GM21423 (cell line): ENCODE measurements around the gene PRAMEF11.
"Not testable (repeated sequence)": the region's sequence is repeated elsewhere in the genome, so short reads cannot be mapped to it uniquely, and the experiment has no call there.

ENCODE experiments used
- ATAC-seq: cut with Tn5 transposase; IDR thresholded peaks from one replicate; pipeline ENCODE4 v1.9.1; 2021; ENCODE audit warnings: mild to moderate bottlenecking, moderate library complexity; ENCODE audit not compliant: unreplicated experiment

PRAMEF11 gene

DNA sequence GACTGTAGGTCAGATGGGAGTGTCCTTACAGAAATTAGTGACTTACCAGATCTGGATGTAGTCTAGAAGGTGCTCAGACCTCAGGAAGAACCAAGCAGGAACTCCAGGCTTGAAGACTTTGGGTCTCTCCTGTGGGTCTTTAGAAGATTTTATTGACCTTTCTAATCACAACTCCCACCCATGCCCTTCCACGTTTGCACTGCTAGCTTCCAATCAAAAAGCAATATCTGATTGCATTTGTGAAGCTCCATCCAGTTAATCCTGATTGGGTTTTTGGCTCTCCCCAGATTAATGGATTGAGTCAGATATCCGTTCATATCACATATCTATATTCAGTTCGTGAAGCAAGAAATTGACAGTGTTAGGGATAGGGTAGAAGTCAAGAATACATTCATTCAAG lies at the start of gene PRAMEF11:
TSS of gene PRAMEF11 (minus strand) at position 101 of the 400 bp plus-strand sequence. CDS start 2,621 bp downstream, outside the sequence.
- ATAC-seq = not testable (repeated sequence)

DNA sequence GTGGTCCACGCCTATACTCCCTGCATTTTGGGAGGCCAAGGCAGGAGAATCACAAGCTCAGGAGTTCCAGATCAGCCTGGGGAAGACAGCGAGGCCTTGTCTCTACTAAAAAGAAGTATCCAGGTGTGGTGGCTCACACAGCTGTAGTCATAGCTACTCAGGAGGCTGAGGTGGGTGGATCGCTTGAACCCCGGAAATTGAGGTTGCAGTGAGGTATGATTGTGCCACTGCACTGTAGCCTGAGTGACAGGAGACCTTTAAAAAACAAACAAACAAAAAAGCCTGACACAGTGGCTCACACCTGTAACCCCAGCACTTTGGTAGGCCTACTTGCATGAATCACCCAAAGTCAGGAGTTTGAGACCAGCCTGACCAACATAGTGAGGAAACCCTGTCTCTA lies 47.2 kb upstream of the PRAMEF11 start:
- ATAC-seq = not testable (repeated sequence)

DNA sequence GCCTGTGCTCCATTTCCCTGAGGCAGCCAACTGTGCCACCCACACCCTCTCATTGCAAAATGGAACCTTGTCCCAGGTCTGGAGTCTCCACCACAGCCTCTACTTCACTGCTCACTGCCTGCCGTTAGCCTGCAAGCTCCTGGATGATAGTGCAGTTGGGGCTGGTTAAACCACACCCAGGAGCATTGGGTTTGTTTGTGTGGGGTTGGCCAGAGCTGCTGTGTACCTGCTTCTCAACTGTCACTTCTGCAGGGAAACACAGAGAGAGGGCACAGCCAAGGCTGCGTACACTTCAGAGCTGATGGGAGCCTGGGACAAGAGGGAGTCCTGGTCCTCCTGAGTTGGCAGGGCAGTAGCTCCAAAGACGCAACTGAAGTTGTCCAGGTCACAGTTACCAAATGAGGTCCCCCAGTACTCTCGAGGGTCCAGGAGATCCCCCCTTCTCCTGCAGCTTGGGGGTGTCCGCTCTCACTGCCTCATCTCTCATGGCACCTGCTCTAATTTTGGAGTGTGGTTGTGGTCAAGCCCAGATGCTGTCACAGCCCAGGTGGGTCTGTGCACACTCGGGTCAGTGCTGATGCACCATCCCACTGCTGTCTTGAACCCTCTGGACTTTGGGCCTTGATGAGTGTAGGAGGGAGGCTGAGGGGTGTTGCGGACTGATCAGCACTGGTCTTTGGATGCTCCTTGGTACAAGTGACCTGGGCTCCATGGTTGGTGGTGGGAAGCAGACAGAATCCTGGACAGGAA lies 32.1 kb upstream of the PRAMEF11 start:
- not testable (repeated sequence) for ATAC-seq

- not testable (repeated sequence) for ATAC-seq
These were observed 25.6 kb upstream of the PRAMEF11 start, which contains the start of gene PRAMEF2 for GRCh38 chr1:12856786-12857185. TSS of gene PRAMEF2 (plus strand) at chr1:12857086. CDS start at chr1:12859010, 1,924 bp downstream.

DNA sequence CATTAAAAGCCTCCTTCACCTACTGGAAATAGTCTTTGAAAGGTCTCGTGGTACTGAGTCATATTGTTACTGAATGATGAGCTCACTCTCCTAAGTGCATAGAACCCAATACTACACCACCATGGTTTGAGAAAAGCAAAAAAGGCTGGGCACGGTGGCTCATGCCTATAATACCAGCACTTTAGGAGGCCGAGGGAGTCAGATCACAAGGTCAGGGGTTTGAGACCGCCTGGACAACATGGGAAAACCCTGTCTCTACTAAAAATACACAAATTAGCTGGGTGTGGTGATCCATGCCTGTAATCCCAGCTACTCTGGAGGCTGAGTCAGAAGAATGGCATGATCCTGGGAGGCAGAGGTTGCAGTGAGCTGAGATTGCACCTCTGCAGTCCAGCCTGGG lies 20.6 kb upstream of the PRAMEF11 start:
- ATAC-seq = no peak

DNA sequence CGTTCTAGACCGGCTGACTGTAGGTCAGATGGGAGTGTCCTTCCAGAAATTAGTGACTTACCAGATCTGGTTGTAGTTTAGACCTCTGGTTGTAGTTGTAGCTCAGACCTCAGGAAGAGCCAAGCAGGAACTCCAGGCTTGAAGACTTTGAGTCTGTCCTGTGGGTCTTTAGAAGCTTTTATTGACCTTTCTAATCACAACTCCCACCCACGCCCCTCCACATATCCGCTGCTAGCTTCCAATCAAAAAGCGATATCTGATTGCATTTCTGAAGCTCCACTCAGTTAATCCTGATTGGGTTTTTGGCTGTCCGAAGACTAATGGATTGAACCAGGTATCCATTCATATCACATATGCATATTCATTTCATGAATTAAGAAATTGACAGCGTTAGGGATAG lies 17.4 kb upstream of the PRAMEF11 start, which contains the start of gene HNRNPCL1:
TSS of gene HNRNPCL1 (minus strand) at position 101 of the 400 bp plus-strand sequence. CDS start 431 bp downstream, outside the sequence.
- not testable (repeated sequence) for ATAC-seq

DNA sequence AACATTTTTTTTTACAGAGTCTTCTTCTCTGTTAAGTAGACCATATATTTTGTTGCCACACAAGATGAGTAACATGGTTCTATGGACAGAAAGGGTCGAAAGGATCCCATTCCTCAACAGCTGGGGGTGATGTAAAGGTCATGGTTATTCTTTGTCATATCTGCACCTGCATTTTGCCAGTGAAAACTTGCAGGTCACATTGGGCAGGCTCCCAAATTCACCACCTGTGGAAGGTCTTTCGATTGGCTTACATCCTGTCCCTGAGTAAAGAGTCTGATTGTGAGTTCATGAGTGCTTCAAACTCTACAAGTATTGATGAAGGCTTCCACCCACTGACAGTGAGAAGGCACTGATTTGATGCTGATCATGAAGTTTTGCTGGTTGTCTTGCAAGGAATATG lies 2.0 kb upstream of the PRAMEF11 start:
- not testable (repeated sequence) for ATAC-seq

DNA sequence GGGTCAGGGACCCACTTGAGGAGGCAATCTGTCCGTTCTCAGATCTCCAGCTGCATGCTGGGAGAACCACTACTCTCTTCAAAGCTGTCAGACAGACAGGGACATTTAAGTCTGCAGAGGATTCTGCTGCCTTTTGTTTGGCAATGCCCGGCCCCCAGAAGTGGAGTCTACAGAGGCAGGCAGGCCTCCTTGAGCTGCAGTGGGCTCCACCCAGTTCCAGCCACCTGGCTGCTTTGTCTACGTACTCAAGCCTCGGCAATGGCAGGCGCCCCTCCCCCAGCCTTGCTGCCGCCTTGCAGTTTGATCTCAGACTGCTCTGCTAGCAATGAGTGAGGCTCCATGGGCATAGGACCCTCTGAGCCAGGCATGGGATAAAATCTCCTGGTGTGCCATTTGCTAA lies 12.1 kb downstream of the PRAMEF11 start:
- ATAC-seq = not testable (repeated sequence)

DNA sequence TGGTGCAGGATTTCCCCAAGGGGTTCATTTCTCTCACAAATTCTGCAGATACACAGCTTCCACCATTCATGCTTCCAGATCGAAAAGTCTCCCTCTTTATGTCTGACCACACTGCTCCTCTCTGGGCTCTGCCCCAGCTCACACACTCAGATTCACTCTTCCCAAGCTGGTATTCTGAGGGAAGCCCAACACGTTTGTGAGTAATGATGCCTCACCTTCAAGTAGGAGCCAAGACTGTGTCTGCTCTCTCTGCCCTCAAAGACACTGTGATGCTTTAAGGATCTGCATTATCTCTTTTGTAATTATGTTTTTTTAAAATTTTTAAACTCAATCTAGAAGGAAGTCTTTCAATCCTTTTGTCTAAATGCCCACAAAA lies 19.8 kb downstream of the PRAMEF11 start:
- ATAC-seq = no peak

DNA sequence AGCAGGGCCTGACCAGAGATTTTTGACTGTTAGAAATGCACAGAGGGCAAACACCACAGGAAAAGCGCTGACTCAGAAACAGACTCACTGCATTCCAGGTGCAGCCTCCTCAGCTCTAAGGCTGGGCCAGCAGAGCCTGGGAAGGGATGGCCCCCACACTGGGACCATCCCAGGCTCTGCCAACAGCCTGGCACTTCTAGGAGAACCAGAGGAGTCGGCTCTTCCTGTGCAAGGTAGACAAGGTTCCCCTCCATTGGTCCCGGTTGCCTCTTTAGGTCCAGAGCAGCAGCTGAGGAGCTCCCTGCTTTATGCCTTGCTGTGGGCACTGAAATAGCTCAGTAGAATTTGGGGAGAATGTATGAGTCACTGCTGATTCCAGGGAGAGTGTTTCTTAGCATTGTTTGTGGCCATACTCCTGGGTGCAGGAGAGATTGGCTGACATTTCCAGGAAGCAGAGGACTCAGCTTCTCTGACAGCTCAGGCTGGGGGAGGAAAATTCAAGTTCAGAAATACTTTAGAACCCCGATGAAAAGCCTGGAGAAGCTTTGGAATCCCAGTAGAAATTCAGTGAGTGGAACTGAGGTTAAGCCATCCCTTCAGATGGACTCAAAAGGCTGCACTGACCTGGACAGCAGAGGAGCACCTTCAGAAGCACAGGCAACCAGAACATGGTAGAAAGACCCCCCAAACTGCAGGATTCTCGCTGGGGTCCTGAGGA lies 20.4 kb downstream of the PRAMEF11 start:
- no peak for ATAC-seq

- no peak for ATAC-seq
These were observed 21.3 kb downstream of the PRAMEF11 start for GRCh38 chr1:12809933-12810332.

DNA sequence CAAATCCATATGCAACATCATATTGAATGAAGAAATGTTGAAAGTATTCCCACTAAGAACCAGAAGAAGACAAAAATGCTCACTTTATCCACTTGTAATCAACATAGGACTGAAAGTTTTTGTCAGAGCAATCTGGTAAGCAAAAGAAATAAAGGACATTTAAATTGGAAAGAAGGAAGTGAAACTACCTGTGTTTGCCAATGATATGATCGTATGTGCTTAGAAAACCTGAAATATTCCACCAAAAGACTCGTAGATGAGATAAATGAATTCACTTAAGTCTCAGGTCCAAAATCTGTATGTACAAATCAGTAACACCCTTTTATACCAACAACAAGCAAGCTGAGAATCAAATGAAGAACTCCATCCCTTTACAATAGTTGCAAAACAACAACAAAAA lies 31.5 kb downstream of the PRAMEF11 start:
- no peak for ATAC-seq

DNA sequence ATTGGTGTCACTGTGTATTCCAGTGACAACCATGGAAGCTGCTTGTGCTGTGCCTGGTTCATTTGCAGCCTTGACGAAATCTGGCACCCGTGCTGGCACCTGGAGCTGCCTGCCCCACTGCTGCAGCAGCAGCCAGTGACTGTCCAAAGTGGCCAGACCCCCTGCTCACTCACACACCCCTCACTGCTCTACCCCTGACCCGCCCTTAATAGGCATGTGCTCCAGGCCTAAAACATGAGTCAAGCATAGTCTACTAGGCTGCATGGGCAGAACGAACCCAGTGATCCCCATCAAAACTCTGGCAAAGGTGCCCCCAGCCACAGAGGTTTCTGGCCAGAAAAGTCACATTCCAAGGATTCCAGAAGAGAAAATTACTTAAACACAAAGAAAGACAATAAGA lies 32.3 kb downstream of the PRAMEF11 start:
- ATAC-seq = no peak

GRCh38 chr1:12791097-12791496 lies 40.1 kb downstream of the PRAMEF11 start, which contains the start of gene PRAMEF1:
TSS of gene PRAMEF1 (plus strand) at chr1:12791397. CDS start at chr1:12793228, 1,831 bp downstream.
- not testable (repeated sequence) for ATAC-seq

- not testable (repeated sequence) for ATAC-seq
These were observed 46.5 kb downstream of the PRAMEF11 start for GRCh38 chr1:12784729-12785128.

DNA sequence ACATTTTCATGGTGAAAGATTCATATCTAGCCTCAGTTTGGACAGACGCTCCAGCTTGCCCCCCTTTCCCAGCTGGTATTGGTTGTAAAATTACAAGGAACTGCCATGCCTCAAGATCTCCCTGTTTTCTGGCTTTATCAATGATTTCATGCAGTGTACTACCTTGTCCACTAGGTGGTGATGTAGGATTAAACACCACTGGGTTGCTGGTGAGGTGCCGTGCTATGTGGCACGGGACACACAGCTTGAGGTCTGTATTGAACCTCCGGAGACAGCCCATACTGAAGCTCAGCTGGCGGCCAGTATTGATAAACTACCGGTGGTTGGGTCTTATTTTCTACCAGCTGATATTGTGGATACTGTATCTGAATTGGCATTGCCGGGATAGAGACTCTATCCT lies 47.4 kb downstream of the PRAMEF11 start:
- not testable (repeated sequence) for ATAC-seq

DNA sequence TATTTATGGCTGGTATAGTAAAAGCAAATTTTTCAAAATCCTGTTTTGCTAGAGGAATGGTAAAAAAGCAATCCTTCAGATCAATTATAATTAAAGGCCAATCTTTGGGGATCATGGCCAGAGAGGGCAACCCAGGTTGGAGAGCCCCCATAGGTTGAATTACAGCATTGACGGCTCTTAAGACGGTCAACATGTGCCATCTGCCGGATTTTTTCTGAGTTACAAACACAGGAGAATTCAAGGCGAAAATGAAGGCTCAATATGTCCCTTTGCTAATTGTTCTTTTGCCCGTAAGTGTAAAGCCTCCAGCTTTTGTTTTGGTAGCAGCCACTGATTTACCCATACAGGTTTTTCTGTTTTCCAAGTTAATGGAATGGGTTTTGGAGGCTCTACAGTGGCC lies 49.7 kb downstream of the PRAMEF11 start:
- not testable (repeated sequence) for ATAC-seq

- no peak for ATAC-seq
These were observed 52.3 kb downstream of the PRAMEF11 start for GRCh38 chr1:12778907-12779306.

- no peak for ATAC-seq
These were observed 53.1 kb downstream of the PRAMEF11 start for GRCh38 chr1:12778061-12778460.

GRCh38 chr1:12776801-12777557 lies 54.2 kb downstream of the PRAMEF11 start:
- ATAC-seq = no peak

DNA sequence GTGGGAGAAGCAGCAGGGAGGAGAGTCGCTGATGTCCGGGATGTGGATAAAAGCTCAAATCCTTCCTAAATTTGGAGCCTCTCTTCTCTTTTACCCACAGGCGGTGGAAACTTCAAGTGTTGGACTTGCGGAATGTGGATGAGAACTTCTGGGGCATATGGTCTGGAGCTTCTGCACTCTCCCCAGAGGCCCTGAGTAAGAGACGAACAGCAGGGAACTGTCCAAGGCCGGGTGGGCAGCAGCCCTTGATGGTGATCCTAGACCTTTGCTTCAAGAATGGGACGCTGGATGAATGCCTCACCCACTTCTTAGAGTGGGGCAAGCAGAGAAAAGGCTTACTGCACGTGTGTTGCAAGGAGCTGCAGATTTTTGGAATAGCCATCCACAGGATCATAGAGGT lies 55.8 kb downstream of the PRAMEF11 start:
- no peak for ATAC-seq
